Esophagus squamous epithelium (tissue), 4 donors: ENCODE results near the gene RANBP1.

Source experiments
- CTCF ChIP-seq, 6 experiments: fragments of 450-650 bp in 4 of 6; fragments of 200-600 bp in 2 of 6; sonication (generic) in 2 of 6; IDR thresholded peaks; one replicate each; pipeline ENCODE4 v1.5.1; 2016 to 2019; ENCODE audit warnings: antibody characterized with exemption in 6 of 6, mild to moderate bottlenecking in 4 of 6, moderate library complexity in 4 of 6
- POLR2A ChIP-seq, 4 donors: fragments of 450-650 bp; IDR thresholded peaks; one replicate each; pipeline ENCODE4 v1.6.1; 2017; ENCODE audit warnings: antibody characterized with exemption in 4 of 4, mild to moderate bottlenecking in 4 of 4, moderate library complexity in 3 of 4

GRCh38 chr22:20137113-20137512 lies 21.2 kb downstream of the RANBP1 start:
- no peak for TF ChIP-seq CTCF (IDR thresholded peaks at IDR 0.05)
- TF ChIP-seq POLR2A (IDR thresholded peaks at IDR 0.05): no peak
